Left hindlimb (tissue), 1 donor: ENCODE results near the gene PEBP1.

Source experiments
- DNase-seq: peaks from one replicate; pipeline ENCODE4 v3.0.0-alpha.2; 2018

The PEBP1 gene

DNA sequence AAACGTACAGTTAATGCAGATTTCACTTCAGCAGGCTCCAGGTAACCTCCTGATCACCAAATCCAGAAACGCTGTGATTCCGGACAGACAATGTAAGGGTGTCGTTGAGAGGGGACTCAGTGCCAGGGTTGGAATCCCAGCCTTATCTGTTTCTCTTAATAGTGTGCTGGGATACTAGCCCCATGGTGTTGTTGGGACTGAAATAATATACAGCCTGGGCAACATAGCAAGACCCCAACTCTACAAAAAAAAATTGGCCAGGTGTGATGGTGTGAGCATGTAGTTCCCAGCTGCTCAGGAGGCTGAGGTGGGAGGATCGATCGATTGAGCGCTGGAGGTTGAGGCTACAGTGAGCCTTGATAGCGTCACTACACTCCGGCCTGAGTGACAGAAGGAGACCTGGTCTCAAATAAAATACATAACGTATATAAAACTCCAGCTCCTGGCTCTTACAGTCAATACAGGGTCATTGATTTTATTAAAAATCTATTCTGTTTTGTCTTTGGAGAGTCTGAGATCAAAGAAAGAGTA lies 1.3 kb downstream of the PEBP1 start:
- no peak for DNase-seq

DNA sequence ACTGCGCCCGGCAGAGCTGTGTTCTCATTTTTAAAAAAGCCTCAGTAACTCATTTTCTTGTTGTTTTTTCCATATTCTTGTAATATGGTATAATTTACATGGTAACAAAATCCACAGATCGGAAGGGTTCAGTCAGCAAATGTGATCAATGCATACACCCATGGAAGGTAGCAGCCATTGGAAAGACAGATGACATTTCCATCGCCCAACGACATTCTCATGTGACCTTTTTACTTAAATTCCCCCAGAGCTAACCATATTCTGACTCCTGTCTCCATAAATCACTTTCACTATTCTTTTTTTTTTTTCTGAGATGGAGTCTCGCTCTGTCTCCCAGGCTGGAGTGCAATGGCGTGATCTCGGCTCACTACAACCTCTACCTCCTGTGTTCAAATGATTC lies 4.9 kb downstream of the PEBP1 start:
- DNase-seq, result no peak

- DNase-seq, result no peak
Observed at GRCh38 chr12:118144499-118144898, 8.6 kb downstream of the PEBP1 start.

DNA sequence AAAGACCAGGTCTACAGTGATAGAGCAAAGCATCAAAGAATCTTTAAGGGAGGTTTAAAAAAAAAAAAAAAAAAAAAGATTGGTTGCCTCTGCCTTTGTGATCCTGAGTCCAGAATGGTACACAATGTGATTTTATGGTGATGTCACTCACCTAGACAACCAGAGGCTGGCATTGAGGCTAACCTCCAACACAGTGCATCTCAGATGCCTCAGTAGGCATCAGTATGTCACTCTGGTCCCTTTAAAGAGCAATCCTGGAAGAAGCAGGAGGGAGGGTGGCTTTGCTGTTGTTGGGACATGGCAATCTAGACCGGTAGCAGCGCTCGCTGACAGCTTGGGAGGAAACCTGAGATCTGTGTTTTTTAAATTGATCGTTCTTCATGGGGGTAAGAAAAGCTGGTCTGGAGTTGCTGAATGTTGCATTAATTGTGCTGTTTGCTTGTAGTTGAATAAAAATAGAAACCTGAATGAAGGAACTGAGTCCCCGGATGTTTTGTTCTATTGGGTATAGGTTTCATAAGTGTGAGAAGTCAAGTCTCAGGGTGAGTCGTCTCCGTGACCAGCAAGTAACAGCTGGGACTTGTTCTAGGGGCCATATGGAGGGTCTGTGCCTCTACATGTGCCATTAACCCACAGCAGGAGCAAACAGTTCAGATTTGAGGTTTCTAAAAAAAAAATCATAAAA lies 9.3 kb downstream of the PEBP1 start:
- no peak for DNase-seq

GRCh38 chr12:118145798-118146156 lies 9.9 kb downstream of the PEBP1 start:
- no peak for DNase-seq

DNA sequence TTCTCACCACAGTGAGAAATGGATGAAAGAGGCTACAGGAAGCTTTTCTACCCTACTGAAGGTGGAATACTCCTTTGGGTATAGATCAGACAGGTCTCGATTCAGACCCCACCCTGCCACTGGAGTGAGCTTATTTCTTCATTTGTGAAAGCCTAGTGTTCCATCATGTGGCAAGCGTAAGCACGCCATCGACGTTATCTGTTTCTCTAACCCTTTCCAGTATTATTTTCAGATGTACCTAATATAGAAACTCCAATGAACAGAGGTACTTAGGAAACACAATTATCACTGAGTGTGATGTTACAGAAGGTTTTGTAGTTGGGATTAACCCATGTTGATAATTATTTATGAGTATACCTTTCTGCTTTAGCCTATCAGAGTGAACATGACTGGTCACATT lies 12.4 kb downstream of the PEBP1 start:
- no peak for DNase-seq

- no peak for DNase-seq
Observed at GRCh38 chr12:118150625-118151024, 14.7 kb downstream of the PEBP1 start.

GRCh38 chr12:118151755-118152154 lies 15.8 kb downstream of the PEBP1 start:
- DNase-seq, result no peak

DNA sequence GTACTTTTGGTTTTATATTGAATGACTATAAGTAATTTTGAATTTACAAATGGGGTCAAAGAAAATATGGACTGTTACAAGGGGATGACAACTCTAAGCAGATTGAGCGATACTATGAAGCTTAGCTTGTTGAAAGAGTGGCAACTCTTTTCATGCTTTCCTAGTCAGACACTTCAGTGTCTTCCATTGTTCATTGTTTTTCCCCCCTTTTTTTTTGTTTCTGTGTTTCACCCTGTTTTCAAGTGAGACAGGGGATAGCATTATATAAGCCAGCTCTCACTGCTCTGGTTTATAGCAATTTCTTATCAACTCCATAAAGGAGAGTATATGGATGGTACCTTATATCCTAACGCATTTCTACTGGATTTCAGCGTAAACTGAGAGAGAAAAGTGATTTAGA lies 24.6 kb downstream of the PEBP1 start:
- DNase-seq, result no peak

- no peak for DNase-seq
Observed at GRCh38 chr12:118164798-118165486, 29.0 kb downstream of the PEBP1 start.

DNA sequence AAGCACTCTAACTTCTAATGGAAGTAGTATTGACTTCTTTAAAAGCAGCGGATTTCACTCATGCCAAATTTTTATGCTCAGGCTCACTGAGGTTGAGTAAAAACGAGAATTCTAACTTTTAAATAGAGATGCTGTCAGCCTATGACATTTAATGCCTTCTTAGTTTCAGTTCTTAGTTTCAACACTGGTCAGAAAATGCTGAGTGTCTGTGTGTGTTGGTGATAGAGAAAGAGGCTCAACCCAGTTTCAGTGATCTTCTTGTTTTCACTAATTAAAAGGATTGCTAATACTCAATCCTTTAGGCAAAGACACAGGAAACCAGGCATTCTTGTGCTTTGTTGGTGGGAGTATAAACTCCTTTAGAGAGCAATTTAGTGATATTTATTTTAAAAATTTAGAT lies 31.0 kb downstream of the PEBP1 start:
- no peak for DNase-seq

DNA sequence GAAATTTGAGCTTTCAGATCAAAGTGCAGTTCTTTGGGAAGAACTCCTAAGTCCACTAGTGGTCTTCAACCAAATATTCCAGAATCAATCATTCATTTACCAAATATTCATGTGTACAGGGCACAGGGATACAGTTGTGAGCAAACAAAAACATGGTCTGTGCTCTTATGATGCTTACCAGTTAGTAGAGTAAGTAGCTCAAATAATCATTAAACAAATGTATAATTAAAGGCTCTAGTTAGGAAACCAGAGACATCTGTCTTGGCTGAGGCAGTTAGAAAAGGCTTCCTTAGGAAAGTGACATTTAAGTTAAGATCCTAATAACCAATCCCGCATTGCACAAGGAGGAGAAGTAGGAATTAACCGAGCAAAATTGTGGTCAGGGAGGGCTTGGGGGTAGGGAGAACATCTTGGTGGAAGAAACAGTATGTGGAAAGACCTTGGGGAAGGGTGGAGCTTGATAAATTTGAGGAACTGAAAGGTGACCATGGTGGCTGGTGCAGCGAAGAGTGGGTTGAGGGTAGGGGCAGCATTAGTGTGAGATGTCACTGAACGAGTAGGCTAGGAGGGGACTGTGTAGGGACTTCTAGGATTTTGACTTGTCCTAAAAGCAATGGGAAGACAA lies 40.0 kb downstream of the PEBP1 start:
- DNase-seq, result no peak

GRCh38 chr12:118183155-118183554 lies 47.2 kb downstream of the PEBP1 start:
- DNase-seq, result no peak

- no peak for DNase-seq
Observed at GRCh38 chr12:118183711-118184110, 47.8 kb downstream of the PEBP1 start.

- DNase-seq, result no peak
Observed at GRCh38 chr12:118185602-118186397, 49.9 kb downstream of the PEBP1 start.

- DNase-seq, result no peak
Observed at GRCh38 chr12:118187751-118188435, 52.0 kb downstream of the PEBP1 start.

DNA sequence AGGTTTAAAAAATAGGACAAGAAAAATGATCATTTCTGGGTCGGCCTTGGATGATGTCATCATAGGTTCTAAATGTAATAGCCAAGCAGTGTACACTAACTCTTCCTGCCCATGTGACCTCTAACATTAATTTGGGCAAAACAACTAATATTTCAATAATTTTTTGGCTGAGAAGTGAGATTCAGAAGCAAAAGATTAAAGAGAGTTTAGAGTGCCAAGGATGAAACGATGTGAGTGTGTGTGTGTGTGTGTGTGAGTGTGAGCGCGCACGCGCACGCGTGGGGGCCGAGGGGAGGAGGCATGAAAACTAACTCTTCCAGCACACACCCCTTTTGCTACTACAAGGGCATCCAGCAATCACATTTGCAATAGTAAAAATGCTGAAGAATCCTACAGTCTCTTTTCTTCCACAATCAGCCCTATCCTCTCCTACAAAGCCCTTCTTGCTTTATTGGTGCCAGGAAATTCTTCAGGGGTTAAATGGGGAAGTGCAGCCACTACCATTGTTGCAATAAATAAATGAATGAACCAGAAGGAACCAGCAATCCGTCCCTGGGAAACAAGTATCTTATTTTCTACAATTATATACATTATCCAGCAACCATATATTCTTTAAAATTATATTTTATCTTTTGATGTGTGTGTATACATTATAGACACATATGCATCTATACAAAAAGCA lies 52.9 kb downstream of the PEBP1 start:
- DNase-seq, result peak; percentile 29

DNA sequence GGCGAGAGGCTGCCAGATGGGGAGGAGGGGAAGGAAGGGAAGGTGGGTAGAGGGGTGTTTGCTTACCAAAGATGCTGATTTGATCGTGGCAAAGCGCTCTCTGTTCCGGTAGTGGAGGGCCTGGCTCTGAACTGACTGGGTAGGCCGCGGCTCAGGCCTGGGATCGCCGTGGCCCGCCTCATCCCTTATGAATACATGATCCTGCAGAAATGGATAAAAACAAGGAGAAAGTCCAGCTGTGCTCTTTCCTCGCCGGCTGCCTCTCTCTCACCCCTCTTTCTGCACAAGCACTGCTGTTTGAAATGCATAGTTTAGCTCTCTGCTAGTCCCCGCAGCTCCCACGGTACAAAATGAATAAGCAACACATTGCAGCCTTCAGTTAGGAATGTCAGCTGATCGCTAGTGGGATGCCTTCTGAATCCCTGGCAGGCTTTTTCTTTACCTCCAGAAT lies 53.8 kb downstream of the PEBP1 start:
- DNase-seq, result peak; percentile 64

DNA sequence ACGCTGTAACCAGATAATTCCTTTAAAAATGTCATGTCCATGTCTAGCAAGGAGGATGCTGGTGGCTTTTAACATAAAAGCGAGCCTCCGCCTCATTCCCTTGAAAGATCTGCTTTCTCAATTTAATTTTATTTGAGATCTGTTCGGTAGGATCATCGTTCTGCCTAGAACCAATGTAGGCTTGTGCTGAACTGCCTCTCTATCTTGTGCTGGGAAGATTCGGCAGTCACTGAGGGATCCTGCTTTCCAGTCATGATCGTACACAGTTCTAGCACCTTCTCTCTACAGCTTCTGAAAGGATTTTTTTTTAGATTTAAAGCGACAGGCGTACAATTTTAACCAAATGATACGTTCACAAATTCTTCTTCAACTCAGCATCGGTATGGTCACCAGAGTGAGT lies 54.3 kb downstream of the PEBP1 start:
- no peak for DNase-seq

GRCh38 chr12:118193477-118193876 lies 57.6 kb downstream of the PEBP1 start:
- DNase-seq, result no peak

DNA sequence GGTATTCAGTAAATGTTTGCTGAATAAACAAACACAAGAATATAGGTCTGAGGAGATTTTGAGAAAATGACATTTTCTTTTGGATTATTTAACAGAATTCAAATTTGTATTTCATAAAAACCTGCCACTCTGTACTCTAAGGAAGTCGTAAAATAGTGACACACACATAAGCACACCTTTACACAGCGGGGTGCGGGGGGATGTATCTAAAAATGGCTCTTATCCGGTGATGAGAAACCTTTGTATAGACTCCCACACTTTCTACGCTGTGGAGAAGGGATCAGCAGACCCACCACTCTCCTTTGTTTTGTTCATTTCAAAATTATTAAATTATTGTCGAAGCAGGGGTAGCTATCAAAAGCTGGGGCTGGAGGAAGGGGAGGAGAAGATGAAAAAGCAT lies 58.0 kb downstream of the PEBP1 start:
- DNase-seq, result no peak
